ENCODE measurements around the gene CCDC17.

The CCDC17 gene

GRCh38 chr1:45583666-45584350, 40.0 kb downstream of the CCDC17 start, which contains the start of gene NASP:
Gene NASP (plus strand): TSS chr1:45584041. CDS start chr1:45584147, 106 bp downstream.
- TF ChIP-seq GATA1 (IDR thresholded peaks at IDR 0.05; ENCODE audit: low read depth, low read length): no peak
- peak; percentile 98 for TF ChIP-seq POLR2A (IDR thresholded peaks at IDR 0.05; ENCODE audit: low read length)
- DNase-seq: peak; percentile 88 to 92

- peak; percentile 97 to 98 for DNase-seq
- no peak for TF ChIP-seq GATA1 (IDR thresholded peaks at IDR 0.05; ENCODE audit: low read depth, low read length)
- TF ChIP-seq POLR2A (IDR thresholded peaks at IDR 0.05; ENCODE audit: low read length): no peak
Observed at GRCh38 chr1:45583264-45583665, 40.6 kb downstream of the CCDC17 start.

- no peak for TF ChIP-seq GATA1 (IDR thresholded peaks at IDR 0.05; ENCODE audit: low read depth, low read length)
- TF ChIP-seq POLR2A (IDR thresholded peaks at IDR 0.05; ENCODE audit: low read length): no peak
- peak in 1 of 2 experiments; percentile 28 for DNase-seq
Observed at GRCh38 chr1:45574105-45574626, 49.7 kb downstream of the CCDC17 start.

- no peak for DNase-seq
- TF ChIP-seq POLR2A (IDR thresholded peaks at IDR 0.05; ENCODE audit: low read length): no peak
- TF ChIP-seq GATA1 (IDR thresholded peaks at IDR 0.05; ENCODE audit: low read depth, low read length): no peak
Observed at GRCh38 chr1:45573231-45573804, 50.5 kb downstream of the CCDC17 start.

GRCh38 chr1:45570631-45571030, 53.2 kb downstream of the CCDC17 start:
- TF ChIP-seq POLR2A (IDR thresholded peaks at IDR 0.05; ENCODE audit: low read length) (no peak), GATA1 (IDR thresholded peaks at IDR 0.05; ENCODE audit: low read depth, low read length) (no peak)

More at GRCh38 chr1:45570631-45571030, 53.2 kb downstream of the CCDC17 start:
- DNase-seq: no peak
